Suppressor macrophage treated with lipopolysaccharide for 1 hour (primary cell): Measurements from ENCODE around the gene PRSS22.

ENCODE experiments used
- DNase-seq, 3 donors: peaks; one replicate each; pipeline ENCODE4 v3.0.0-alpha.2; 2020 to 2022

The PRSS22 gene

GRCh38 chr16:2852003-2852730, 5.8 kb downstream of the PRSS22 start:
- no peak for DNase-seq

GRCh38 chr16:2848933-2849725, 8.8 kb downstream of the PRSS22 start:
- peak; percentile 49 to 57 (median 52) for DNase-seq

GRCh38 chr16:2846511-2847310, 11.3 kb downstream of the PRSS22 start:
- peak in 2 of 3 donors; percentile 34 to 44 for DNase-seq

GRCh38 chr16:2845116-2845515, 12.9 kb downstream of the PRSS22 start:
- DNase-seq, result no peak

- no peak for DNase-seq
Measured at GRCh38 chr16:2843526-2843925, 14.4 kb downstream of the PRSS22 start.

GRCh38 chr16:2842340-2843000, 15.5 kb downstream of the PRSS22 start:
- peak; percentile 60 to 72 (median 68) for DNase-seq

GRCh38 chr16:2841606-2842339, 16.2 kb downstream of the PRSS22 start:
- no peak for DNase-seq

GRCh38 chr16:2840914-2841313, 17.1 kb downstream of the PRSS22 start:
- DNase-seq, result no peak

GRCh38 chr16:2839650-2840450, 18.1 kb downstream of the PRSS22 start:
- no peak for DNase-seq

GRCh38 chr16:2838928-2839327, 19.0 kb downstream of the PRSS22 start:
- DNase-seq, result peak; percentile 79 to 89 (median 83)

GRCh38 chr16:2836646-2837508, 21.1 kb downstream of the PRSS22 start:
- no peak for DNase-seq

- DNase-seq, result peak in 2 of 3 donors; percentile 18 to 25
Measured at GRCh38 chr16:2835638-2836493, 22.1 kb downstream of the PRSS22 start.

GRCh38 chr16:2834968-2835367, 23.0 kb downstream of the PRSS22 start:
- no peak for DNase-seq

GRCh38 chr16:2833776-2834175, 24.2 kb downstream of the PRSS22 start:
- DNase-seq, result peak; percentile 20 to 33 (median 24)

- no peak for DNase-seq
Measured at GRCh38 chr16:2831203-2831602, 26.8 kb downstream of the PRSS22 start.

GRCh38 chr16:2830355-2830695, 27.6 kb downstream of the PRSS22 start:
- no peak for DNase-seq

GRCh38 chr16:2829501-2830354, 28.2 kb downstream of the PRSS22 start, which contains the start of gene ZG16B:
Gene ZG16B, plus strand, starts transcription at chr16:2830303. Its CDS starts 139 bp downstream, at chr16:2830442.
- peak in 2 of 3 donors; percentile 25 to 55 for DNase-seq

GRCh38 chr16:2828876-2829430, 29.0 kb downstream of the PRSS22 start:
- no peak for DNase-seq
